WTC11 (cell line): ENCODE data around the gene CAMK2D. TPM values are rescaled to one million over a fixed set of nuclear protein-coding genes. Genes with fewer than 3 reads are reported as not detected.
A peak's percentile ranks its signal among the peaks of the same experiment; 100 is the strongest.

Experiments
- ATAC-seq: fragments of 200-7000 bp; cut with Tn5 transposase; 2 replicates; pipeline ENCODE4 v1.10.0; 2021; ENCODE audit warnings: mild to moderate bottlenecking, moderate library complexity
- CTCF ChIA-PET: fragments of 300-600 bp; sonication (Branson Sonifier 250); formaldehyde crosslinking; loops from one replicate; lab custom pipeline; 2021; ENCODE audit warnings: antibody characterized with exemption; lab: Charles Lee
- POLR2A ChIA-PET: fragments of 350-600 bp; sonication (Branson Sonifier 250); formaldehyde crosslinking; loops from one replicate; lab custom pipeline; 2021; ENCODE audit warnings: antibody characterized with exemption; lab: Charles Lee
- DNase-seq: peaks from one replicate; pipeline ENCODE4 v3.0.0; 2021; ENCODE audit warnings: low spot score
- H3K27ac Mint-ChIP-seq: 2 replicates; pipeline ENCODE4 v1.8.0; 2021; ENCODE audit warnings: mixed read lengths
- H3K27me3 Mint-ChIP-seq: 2 replicates; pipeline ENCODE4 v1.8.0; 2021; ENCODE audit warnings: low read depth, mild to moderate bottlenecking, moderate library complexity, mixed read lengths
- H3K36me3 Mint-ChIP-seq: 2 replicates; pipeline ENCODE4 v1.8.0; 2021; ENCODE audit warnings: mixed read lengths
- H3K4me1 Mint-ChIP-seq: 2 replicates; pipeline ENCODE4 v1.8.0; 2022; ENCODE audit warnings: mixed read lengths
- H3K4me3 Mint-ChIP-seq: 2 replicates; pipeline ENCODE4 v1.8.0; 2021; ENCODE audit warnings: mild to moderate bottlenecking, moderate library complexity, mixed read lengths
- H3K9me3 Mint-ChIP-seq: 2 replicates; pipeline ENCODE4 v1.8.0; 2021; ENCODE audit warnings: mixed read lengths
- CBFB ChIP-seq: sonication (generic); formaldehyde crosslinking; IDR thresholded peaks from 2 replicates; pipeline ENCODE4 v1.8.1; 2022; ENCODE audit warnings: mild to moderate bottlenecking, low read depth, missing genetic modification reagents
- CREM ChIP-seq: sonication (generic); formaldehyde crosslinking; IDR thresholded peaks from 2 replicates; pipeline ENCODE4 v1.8.1; 2022; ENCODE audit warnings: mild to moderate bottlenecking, missing genetic modification reagents, moderate library complexity
- ETV6 ChIP-seq: sonication (generic); formaldehyde crosslinking; IDR thresholded peaks from 2 replicates; pipeline ENCODE4 v1.8.1; 2022; ENCODE audit warnings: mild to moderate bottlenecking, missing genetic modification reagents
- FOXJ3 ChIP-seq: sonication (generic); formaldehyde crosslinking; IDR thresholded peaks from 2 replicates; pipeline ENCODE4 v1.9.0; 2021; ENCODE audit warnings: missing genetic modification reagents, mild to moderate bottlenecking, borderline replicate concordance
- GABPB1 ChIP-seq: sonication (generic); formaldehyde crosslinking; IDR thresholded peaks from 2 replicates; pipeline ENCODE4 v1.8.1; 2023; ENCODE audit warnings: mild to moderate bottlenecking, missing genetic modification reagents
- NFYB ChIP-seq: sonication (generic); formaldehyde crosslinking; conservative IDR thresholded peaks from 2 replicates; pipeline ENCODE4 v1.8.0; 2022; ENCODE audit warnings: low read depth, missing genetic modification reagents
- RELA ChIP-seq: sonication (generic); formaldehyde crosslinking; IDR thresholded peaks from 2 replicates; pipeline ENCODE4 v1.8.1; 2022; ENCODE audit warnings: missing genetic modification reagents, mild to moderate bottlenecking, borderline replicate concordance
- SOX15 ChIP-seq: fragments of 250-450 bp; sonication (Bioruptor Pico); IDR thresholded peaks from 2 replicates; pipeline ENCODE4 v1.9.0; 2021; ENCODE audit warnings: mild to moderate bottlenecking
- TEAD1 ChIP-seq: sonication (generic); formaldehyde crosslinking; IDR thresholded peaks from 2 replicates; pipeline ENCODE4 v1.8.0; 2022; ENCODE audit warnings: mild to moderate bottlenecking, missing genetic modification reagents
- ZNF317 ChIP-seq: sonication (generic); formaldehyde crosslinking; IDR thresholded peaks from 2 replicates; pipeline ENCODE4 v1.8.1; 2023; ENCODE audit warnings: low read depth, mild to moderate bottlenecking, moderate library complexity, missing genetic modification reagents, borderline replicate concordance
- ZNF512 ChIP-seq: sonication (generic); formaldehyde crosslinking; IDR thresholded peaks from 2 replicates; pipeline ENCODE4 v1.8.1; 2022; ENCODE audit warnings: missing genetic modification reagents, borderline replicate concordance
- total RNA-seq: library from RNA; stranded (reverse); gene quantifications from 3 replicates; pipeline ENCODE4 v1.2.3, GENCODE V29; 2021
- TF ChIP-seq, protein P1 (sequence below): sonication (generic); formaldehyde crosslinking; IDR thresholded peaks from 2 replicates; pipeline ENCODE4 v1.8.0; 2022; ENCODE audit warnings: missing genetic modification reagents
- TF ChIP-seq, protein P2 (sequence below): sonication (generic); formaldehyde crosslinking; IDR thresholded peaks from 2 replicates; pipeline ENCODE4 v1.8.0; 2023; ENCODE audit warnings: missing genetic modification reagents
- TF ChIP-seq, protein P3 (sequence below): fragments of 250-450 bp; sonication (Bioruptor Pico); IDR thresholded peaks from 2 replicates; pipeline ENCODE4 v1.8.0; 2021; ENCODE audit warnings: mild to moderate bottlenecking
- TF ChIP-seq, protein P4 (sequence below): sonication (generic); formaldehyde crosslinking; IDR thresholded peaks from 2 replicates; pipeline ENCODE4 v1.8.1; 2022; ENCODE audit warnings: low read depth, missing genetic modification reagents, borderline replicate concordance

CAMK2D gene
- total RNA-seq, 1 experiment from 2014 or later = 16.5 TPM

- TF ChIP-seq, protein P1, sequence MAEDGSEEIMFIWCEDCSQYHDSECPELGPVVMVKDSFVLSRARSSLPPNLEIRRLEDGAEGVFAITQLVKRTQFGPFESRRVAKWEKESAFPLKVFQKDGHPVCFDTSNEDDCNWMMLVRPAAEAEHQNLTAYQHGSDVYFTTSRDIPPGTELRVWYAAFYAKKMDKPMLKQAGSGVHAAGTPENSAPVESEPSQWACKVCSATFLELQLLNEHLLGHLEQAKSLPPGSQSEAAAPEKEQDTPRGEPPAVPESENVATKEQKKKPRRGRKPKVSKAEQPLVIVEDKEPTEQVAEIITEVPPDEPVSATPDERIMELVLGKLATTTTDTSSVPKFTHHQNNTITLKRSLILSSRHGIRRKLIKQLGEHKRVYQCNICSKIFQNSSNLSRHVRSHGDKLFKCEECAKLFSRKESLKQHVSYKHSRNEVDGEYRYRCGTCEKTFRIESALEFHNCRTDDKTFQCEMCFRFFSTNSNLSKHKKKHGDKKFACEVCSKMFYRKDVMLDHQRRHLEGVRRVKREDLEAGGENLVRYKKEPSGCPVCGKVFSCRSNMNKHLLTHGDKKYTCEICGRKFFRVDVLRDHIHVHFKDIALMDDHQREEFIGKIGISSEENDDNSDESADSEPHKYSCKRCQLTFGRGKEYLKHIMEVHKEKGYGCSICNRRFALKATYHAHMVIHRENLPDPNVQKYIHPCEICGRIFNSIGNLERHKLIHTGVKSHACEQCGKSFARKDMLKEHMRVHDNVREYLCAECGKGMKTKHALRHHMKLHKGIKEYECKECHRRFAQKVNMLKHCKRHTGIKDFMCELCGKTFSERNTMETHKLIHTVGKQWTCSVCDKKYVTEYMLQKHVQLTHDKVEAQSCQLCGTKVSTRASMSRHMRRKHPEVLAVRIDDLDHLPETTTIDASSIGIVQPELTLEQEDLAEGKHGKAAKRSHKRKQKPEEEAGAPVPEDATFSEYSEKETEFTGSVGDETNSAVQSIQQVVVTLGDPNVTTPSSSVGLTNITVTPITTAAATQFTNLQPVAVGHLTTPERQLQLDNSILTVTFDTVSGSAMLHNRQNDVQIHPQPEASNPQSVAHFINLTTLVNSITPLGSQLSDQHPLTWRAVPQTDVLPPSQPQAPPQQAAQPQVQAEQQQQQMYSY (CRISPR knock-in tag) = no peak
- TF ChIP-seq ZNF317 (CRISPR knock-in tag) (no peak), GABPB1 (CRISPR knock-in tag) (no peak), RELA (CRISPR knock-in tag) (no peak)
- TF ChIP-seq, protein P2, sequence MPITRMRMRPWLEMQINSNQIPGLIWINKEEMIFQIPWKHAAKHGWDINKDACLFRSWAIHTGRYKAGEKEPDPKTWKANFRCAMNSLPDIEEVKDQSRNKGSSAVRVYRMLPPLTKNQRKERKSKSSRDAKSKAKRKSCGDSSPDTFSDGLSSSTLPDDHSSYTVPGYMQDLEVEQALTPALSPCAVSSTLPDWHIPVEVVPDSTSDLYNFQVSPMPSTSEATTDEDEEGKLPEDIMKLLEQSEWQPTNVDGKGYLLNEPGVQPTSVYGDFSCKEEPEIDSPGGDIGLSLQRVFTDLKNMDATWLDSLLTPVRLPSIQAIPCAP (CRISPR knock-in tag) = no peak
- TF ChIP-seq, protein P3, sequence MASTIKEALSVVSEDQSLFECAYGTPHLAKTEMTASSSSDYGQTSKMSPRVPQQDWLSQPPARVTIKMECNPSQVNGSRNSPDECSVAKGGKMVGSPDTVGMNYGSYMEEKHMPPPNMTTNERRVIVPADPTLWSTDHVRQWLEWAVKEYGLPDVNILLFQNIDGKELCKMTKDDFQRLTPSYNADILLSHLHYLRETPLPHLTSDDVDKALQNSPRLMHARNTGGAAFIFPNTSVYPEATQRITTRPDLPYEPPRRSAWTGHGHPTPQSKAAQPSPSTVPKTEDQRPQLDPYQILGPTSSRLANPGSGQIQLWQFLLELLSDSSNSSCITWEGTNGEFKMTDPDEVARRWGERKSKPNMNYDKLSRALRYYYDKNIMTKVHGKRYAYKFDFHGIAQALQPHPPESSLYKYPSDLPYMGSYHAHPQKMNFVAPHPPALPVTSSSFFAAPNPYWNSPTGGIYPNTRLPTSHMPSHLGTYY = no peak
- TF ChIP-seq, all 79 proteins: peak for 0
Measured at GRCh38 chr4:113555868-113556267, 205.7 kb downstream of the CAMK2D start (continued).

DNA sequence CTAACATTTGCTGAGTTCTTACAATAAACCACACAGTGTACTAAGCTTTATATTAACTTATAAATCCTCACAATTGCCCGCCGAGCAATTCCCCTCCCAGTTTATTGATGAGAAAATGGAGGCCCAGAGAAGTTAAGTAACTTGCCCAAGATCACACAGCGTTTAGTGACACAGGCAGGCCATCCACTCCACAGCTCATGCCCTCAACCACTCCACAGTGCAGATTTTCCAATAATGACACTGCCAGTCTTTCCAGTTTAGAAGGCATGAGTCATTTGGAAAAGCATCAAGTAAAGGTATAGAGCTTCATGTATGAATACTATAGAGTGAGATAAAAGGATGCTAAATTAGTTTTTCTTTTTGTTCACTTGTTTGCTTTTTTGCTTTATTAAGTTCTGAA, 208.5 kb downstream of the CAMK2D start:
- TF ChIP-seq ZNF317 (CRISPR knock-in tag) (no peak), FOXJ3 (CRISPR knock-in tag) (no peak), CREM (CRISPR knock-in tag) (no peak), TEAD1 (CRISPR knock-in tag) (no peak), CBFB (CRISPR knock-in tag) (no peak), SOX15 (CRISPR knock-in tag) (no peak)
- H3K27ac Mint-ChIP-seq = no peak overlapping the region
- no peaks in the 10 kb centered on the region for H3K4me1 Mint-ChIP-seq
- no peak for DNase-seq
- POLR2A ChIA-PET = no interaction called here
- no peak overlapping the region for H3K4me3 Mint-ChIP-seq
- H3K36me3 Mint-ChIP-seq = no peaks in the 10 kb centered on the region
- H3K9me3 Mint-ChIP-seq = no peaks in the 10 kb centered on the region
- no peaks in the 10 kb centered on the region for H3K27me3 Mint-ChIP-seq
- CTCF ChIA-PET = no interaction called here
- ATAC-seq = no peak

GRCh38 chr4:113550510-113550909, 211.0 kb downstream of the CAMK2D start:
- Mint-ChIP-seq H3K4me3 (no peak overlapping the region), H3K27ac (peak overlapping the region; percentile 16; the same call in 1 of the 2 replicates), H3K36me3 (no peaks in the 10 kb centered on the region), H3K4me1 (peaks cover 5% of the 10 kb centered on the region), H3K9me3 (no peaks in the 10 kb centered on the region), H3K27me3 (no peaks in the 10 kb centered on the region)
- ChIA-PET POLR2A (no interaction called here), CTCF (interaction anchor here (1.0 kb wide), 1 partner anchor 156 kb away, joined by 3 read pairs; no protein-coding TSS in a partner anchor)
- TF ChIP-seq ZNF512 (CRISPR knock-in tag) = no peak
- no peak for TF ChIP-seq ETV6 (CRISPR knock-in tag)
- TF ChIP-seq NFYB (CRISPR knock-in tag) = no peak
- no peak for TF ChIP-seq TEAD1 (CRISPR knock-in tag)
- TF ChIP-seq, protein P4, sequence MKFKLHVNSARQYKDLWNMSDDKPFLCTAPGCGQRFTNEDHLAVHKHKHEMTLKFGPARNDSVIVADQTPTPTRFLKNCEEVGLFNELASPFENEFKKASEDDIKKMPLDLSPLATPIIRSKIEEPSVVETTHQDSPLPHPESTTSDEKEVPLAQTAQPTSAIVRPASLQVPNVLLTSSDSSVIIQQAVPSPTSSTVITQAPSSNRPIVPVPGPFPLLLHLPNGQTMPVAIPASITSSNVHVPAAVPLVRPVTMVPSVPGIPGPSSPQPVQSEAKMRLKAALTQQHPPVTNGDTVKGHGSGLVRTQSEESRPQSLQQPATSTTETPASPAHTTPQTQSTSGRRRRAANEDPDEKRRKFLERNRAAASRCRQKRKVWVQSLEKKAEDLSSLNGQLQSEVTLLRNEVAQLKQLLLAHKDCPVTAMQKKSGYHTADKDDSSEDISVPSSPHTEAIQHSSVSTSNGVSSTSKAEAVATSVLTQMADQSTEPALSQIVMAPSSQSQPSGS (CRISPR knock-in tag) = no peak
- DNase-seq (no peak), ATAC-seq (no peak)
